Measurements from ENCODE around the gene MYH14. TPM values are rescaled to one million over a fixed set of nuclear protein-coding genes. Genes with fewer than 3 reads are reported as not detected.
"Not testable (repeated sequence)": the region's sequence is repeated elsewhere in the genome, so short reads cannot be mapped to it uniquely, and the experiment has no call there.

The MYH14 gene
- total RNA-seq, 1 donor from 2014 or later = 17.1 TPM

GRCh38 chr19:50224986-50225747 lies 21.7 kb downstream of the MYH14 start:
- DNase-seq (ENCODE audit: low spot score) = no peak

- DNase-seq (ENCODE audit: low spot score) = no peak
These were observed 23.1 kb downstream of the MYH14 start for GRCh38 chr19:50226536-50226935.

- not testable (repeated sequence) for DNase-seq (ENCODE audit: low spot score)
These were observed 24.7 kb downstream of the MYH14 start for GRCh38 chr19:50228153-50228552.

- no peak for DNase-seq (ENCODE audit: low spot score)
These were observed 27.2 kb downstream of the MYH14 start for GRCh38 chr19:50230379-50231351.

- not testable (repeated sequence) for DNase-seq (ENCODE audit: low spot score)
These were observed 28.0 kb downstream of the MYH14 start for GRCh38 chr19:50231417-50231816.

GRCh38 chr19:50231821-50232220 lies 28.4 kb downstream of the MYH14 start:
- DNase-seq (ENCODE audit: low spot score) = no peak

- no peak for DNase-seq (ENCODE audit: low spot score)
These were observed 29.2 kb downstream of the MYH14 start for GRCh38 chr19:50232600-50232999.

- DNase-seq (ENCODE audit: low spot score) = no peak
These were observed 30.0 kb downstream of the MYH14 start for GRCh38 chr19:50233308-50233910.

- not testable (repeated sequence) for DNase-seq (ENCODE audit: low spot score)
These were observed 34.1 kb downstream of the MYH14 start for GRCh38 chr19:50237493-50237892.

GRCh38 chr19:50238043-50238442 lies 34.6 kb downstream of the MYH14 start:
- no peak for DNase-seq (ENCODE audit: low spot score)

GRCh38 chr19:50239921-50240590 lies 36.6 kb downstream of the MYH14 start:
- no peak for DNase-seq (ENCODE audit: low spot score)

GRCh38 chr19:50242581-50242980 lies 39.2 kb downstream of the MYH14 start:
- DNase-seq (ENCODE audit: low spot score) = no peak

- DNase-seq (ENCODE audit: low spot score) = no peak
These were observed 41.3 kb downstream of the MYH14 start for GRCh38 chr19:50244695-50245094.

GRCh38 chr19:50248413-50248812 lies 45.0 kb downstream of the MYH14 start:
- DNase-seq (ENCODE audit: low spot score) = no peak

- no peak for DNase-seq (ENCODE audit: low spot score)
These were observed 45.4 kb downstream of the MYH14 start for GRCh38 chr19:50248826-50249225.

GRCh38 chr19:50249636-50250035 lies 46.2 kb downstream of the MYH14 start:
- no peak for DNase-seq (ENCODE audit: low spot score)

GRCh38 chr19:50250450-50251136 lies 47.2 kb downstream of the MYH14 start:
- DNase-seq (ENCODE audit: low spot score) = no peak

GRCh38 chr19:50252111-50252886 lies 48.9 kb downstream of the MYH14 start:
- no peak for DNase-seq (ENCODE audit: low spot score)

GRCh38 chr19:50252887-50253268 lies 49.5 kb downstream of the MYH14 start:
- no peak for DNase-seq (ENCODE audit: low spot score)

GRCh38 chr19:50255115-50255514 lies 51.7 kb downstream of the MYH14 start:
- DNase-seq (ENCODE audit: low spot score) = no peak

All from umbilical cord (tissue), 2 donors.